Esophagus muscularis mucosa (tissue), 4 donors: ENCODE measurements around the gene ABCA3. TPM values are rescaled to one million over a fixed set of nuclear protein-coding genes. Genes with fewer than 3 reads are reported as not detected.

Experiments used
- DNase-seq: peaks from one replicate; pipeline ENCODE4 v3.0.0-alpha.2; 2017; ENCODE audit errors: extremely low spot score
- H3K27ac ChIP-seq, 4 donors: fragments of 200-600 bp; sonication (generic); replicated peaks in 1 of 4; 1 replicate in 3 of 4; 2 replicates in 1 of 4; pipeline ENCODE4 v1.5.1; 2016 to 2019; ENCODE audit warnings: mild to moderate bottlenecking in 1 of 4
- H3K27me3 ChIP-seq, 4 donors: fragments of 200-600 bp; sonication (generic); one replicate each; pipeline versions ENCODE4 v1.5.1 to v1.6.0; 2016 to 2019
- H3K36me3 ChIP-seq, 4 donors: fragments of 200-600 bp; sonication (generic); one replicate each; pipeline ENCODE4 v1.5.1; 2016 to 2019
- H3K4me1 ChIP-seq, 4 donors: fragments of 200-600 bp; sonication (generic); one replicate each; pipeline ENCODE4 v1.5.1; 2016 to 2019
- H3K4me3 ChIP-seq, 4 donors: fragments of 200-600 bp; sonication (generic); 1 replicate in 2 of 4; 2 replicates in 2 of 4; pipeline ENCODE4 v1.5.1; 2016 to 2019; ENCODE audit warnings: mild to moderate bottlenecking in 4 of 4, moderate library complexity in 1 of 4
- H3K9me3 ChIP-seq, 4 donors: fragments of 200-600 bp; sonication (generic); 1 replicate in 3 of 4; 2 replicates in 1 of 4; pipeline ENCODE4 v1.5.1; 2016 to 2019
- CTCF ChIP-seq, 3 experiments: fragments of 200-600 bp in 2 of 3; fragments of 450-650 bp in 1 of 3; sonication (generic) in 2 of 3; IDR thresholded peaks; one replicate each; pipeline ENCODE4 v1.5.1; 2017 to 2019; ENCODE audit warnings: antibody characterized with exemption in 3 of 3, mild to moderate bottlenecking in 2 of 3, moderate library complexity in 1 of 3
- EP300 ChIP-seq: sonication (generic); formaldehyde crosslinking; IDR thresholded peaks from one replicate; pipeline ENCODE4 v1.6.1; 2017; ENCODE audit warnings: antibody characterized with exemption
- POLR2A ChIP-seq: fragments of 450-650 bp; IDR thresholded peaks from one replicate; pipeline ENCODE4 v1.6.1; 2017; ENCODE audit warnings: antibody characterized with exemption, moderate library complexity, mild to moderate bottlenecking, low read depth
- POLR2AphosphoS5 ChIP-seq, 2 donors: sonication (generic); formaldehyde crosslinking; IDR thresholded peaks; one replicate each; pipeline ENCODE4 v1.6.1; 2017; ENCODE audit warnings: antibody characterized with exemption in 2 of 2
- WGBS: methylation state at CpG from one replicate; pipeline ENCODE4 v1.1.5; 2018; 5-methylcytosine and 5-hydroxymethylcytosine counted together
- intact Hi-C: fragments of 100-400 bp; cut with DNase I; formaldehyde crosslinking; loops from one replicate; pipeline ENCODE4 v1.15.1; 2023
- total RNA-seq, 4 donors: library from RNA; depleted of rRNA; stranded (reverse); fragments of >200 nt; gene quantifications; one replicate each; pipeline versions ENCODE4 v1.1.0 to v1.2.1, GENCODE V29; 2016

ABCA3 gene
- total RNA-seq, 4 donors from 2014 or later: 10.4 to 30.7 (median 18.1) TPM

- H3K4me1 ChIP-seq: no peaks in the 10 kb centered on the region
- WGBS: 82% methylated on average over 6 of the region's 6 CpGs
- H3K36me3 ChIP-seq: peaks cover 88 to 100% (median 98%) of the 10 kb centered on the region in 4 donors
- no peak overlapping the region for H3K4me3 ChIP-seq
- no peak for TF ChIP-seq POLR2AphosphoS5 (IDR thresholded peaks at IDR 0.05)
- TF ChIP-seq POLR2A: no peak
- no peak for TF ChIP-seq EP300
- no peak for TF ChIP-seq CTCF (IDR thresholded peaks at IDR 0.05)
- H3K9me3 ChIP-seq: no peaks in the 10 kb centered on the region
- intact Hi-C loops: no loop called here
- H3K27me3 ChIP-seq: no peaks in the 10 kb centered on the region
- H3K27ac ChIP-seq: no peak overlapping the region
- no peak for DNase-seq
Observed at GRCh38 chr16:2257726-2258125, 82.8 kb downstream of the ABCA3 start.

GRCh38 chr16:2256531-2257140, 83.9 kb downstream of the ABCA3 start:
- Histone ChIP-seq H3K27me3 (no peaks in the 10 kb centered on the region), H3K4me1 (peaks cover 6 to 9% (median 7%) of the 10 kb centered on the region in 4 donors), H3K4me3 (no peak overlapping the region), H3K27ac (no peak overlapping the region), H3K36me3 (peaks cover 78 to 94% (median 92%) of the 10 kb centered on the region in 4 donors), H3K9me3 (no peaks in the 10 kb centered on the region)
- TF ChIP-seq POLR2AphosphoS5 (IDR thresholded peaks at IDR 0.05) (no peak), EP300 (no peak), POLR2A (no peak), CTCF (IDR thresholded peaks at IDR 0.05) (no peak)
- intact Hi-C loops: no loop called here
- 72% methylated on average over 12 of the region's 12 CpGs for WGBS
- no peak for DNase-seq

GRCh38 chr16:2253293-2253692, 87.2 kb downstream of the ABCA3 start:
- peaks cover 23 to 28% (median 26%) of the 10 kb centered on the region in 4 donors for H3K4me1 ChIP-seq
- no peak overlapping the region for H3K4me3 ChIP-seq
- H3K27me3 ChIP-seq: no peaks in the 10 kb centered on the region
- TF ChIP-seq CTCF (IDR thresholded peaks at IDR 0.05): no peak
- TF ChIP-seq POLR2AphosphoS5 (IDR thresholded peaks at IDR 0.05): no peak
- TF ChIP-seq EP300: no peak
- no peak for TF ChIP-seq POLR2A
- intact Hi-C loops: loop anchor here (5.0 kb wide), 1 partner anchor 96 kb away; the partner anchor contains the start of gene TRAF7
- no peak overlapping the region for H3K27ac ChIP-seq
- H3K9me3 ChIP-seq: no peaks in the 10 kb centered on the region
- WGBS: 82% methylated on average over 10 of the region's 11 CpGs
- H3K36me3 ChIP-seq: peaks cover 52 to 70% (median 60%) of the 10 kb centered on the region in 4 donors
- no peak for DNase-seq

GRCh38 chr16:2252806-2253148, 87.8 kb downstream of the ABCA3 start:
- TF ChIP-seq CTCF (IDR thresholded peaks at IDR 0.05) (no peak), POLR2AphosphoS5 (IDR thresholded peaks at IDR 0.05) (no peak), POLR2A (no peak), EP300 (no peak)
- H3K9me3 ChIP-seq: no peaks in the 10 kb centered on the region
- H3K4me3 ChIP-seq: no peak overlapping the region
- peaks cover 46 to 66% (median 55%) of the 10 kb centered on the region in 4 donors for H3K36me3 ChIP-seq
- H3K27ac ChIP-seq: peak overlapping the region in 2 of 4 donors; percentile 85 to 94
- intact Hi-C loops: loop anchor here (5.0 kb wide), 1 partner anchor 95 kb away; the partner anchor contains the start of gene TRAF7
- WGBS: 85% methylated on average over 7 of the region's 7 CpGs
- DNase-seq: no peak
- H3K4me1 ChIP-seq: peaks cover 23 to 28% (median 26%) of the 10 kb centered on the region in 4 donors
- H3K27me3 ChIP-seq: no peaks in the 10 kb centered on the region
